MM.1S (cell line): ENCODE results near the gene TENT4A.

Experiments used
- DNase-seq: peaks from one replicate; pipeline ENCODE4 v3.0.0-alpha.2; 2015
- H2AFZ ChIP-seq: fragments of 300-600 bp; sonication (generic); 2 replicates; pipeline ENCODE4 v1.6.0; 2016; ENCODE audit warnings: antibody characterized with exemption, low read length
- H3F3A ChIP-seq: fragments of 300-600 bp; sonication (generic); 2 replicates; pipeline ENCODE4 v1.6.1; 2016; ENCODE audit warnings: mild to moderate bottlenecking, antibody characterized with exemption, low read length, moderate library complexity, mixed read lengths; ENCODE audit not compliant: insufficient read depth
- H3K27ac ChIP-seq: fragments of 300-600 bp; sonication (generic); 2 replicates; pipeline ENCODE4 v1.5.1; 2016; ENCODE audit warnings: mild to moderate bottlenecking, low read length
- H3K27me3 ChIP-seq: fragments of 300-600 bp; sonication (generic); replicated peaks from 2 replicates; pipeline ENCODE4 v1.6.0; 2016; ENCODE audit warnings: low read length; ENCODE audit not compliant: insufficient read depth
- H3K36me3 ChIP-seq: fragments of 300-600 bp; sonication (generic); replicated peaks from 2 replicates; pipeline ENCODE4 v1.6.1; 2016; ENCODE audit warnings: mild to moderate bottlenecking, low read length, mixed read lengths; ENCODE audit not compliant: insufficient read depth
- H3K4me1 ChIP-seq: fragments of 300-600 bp; sonication (generic); 2 replicates; pipeline ENCODE4 v1.6.1; 2016; ENCODE audit warnings: low read length, mixed read lengths
- H3K4me2 ChIP-seq: fragments of 300-600 bp; sonication (generic); 2 replicates; pipeline ENCODE4 v1.6.0; 2016; ENCODE audit warnings: low read depth, low read length
- H3K4me3 ChIP-seq: fragments of 300-600 bp; sonication (generic); 2 replicates; pipeline ENCODE4 v1.5.1; 2016; ENCODE audit warnings: low read length, mixed read lengths
- H3K79me2 ChIP-seq: fragments of 300-600 bp; sonication (generic); 2 replicates; pipeline ENCODE4 v1.6.1; 2016; ENCODE audit warnings: mixed run types, low read length, mixed read lengths
- H3K9ac ChIP-seq: fragments of 300-600 bp; sonication (generic); 2 replicates; pipeline ENCODE4 v1.6.1; 2016; ENCODE audit warnings: low read length, mixed read lengths
- H3K9me2 ChIP-seq: fragments of 300-600 bp; sonication (generic); replicated peaks from 2 replicates; pipeline ENCODE4 v1.6.1; 2016; ENCODE audit warnings: mild to moderate bottlenecking, low read length, mixed read lengths; ENCODE audit not compliant: insufficient read depth
- H3K9me3 ChIP-seq: fragments of 300-600 bp; sonication (generic); replicated peaks from 2 replicates; pipeline ENCODE4 v1.6.1; 2016; ENCODE audit warnings: mild to moderate bottlenecking, low read length, mixed read lengths; ENCODE audit not compliant: insufficient read depth
- H4K20me1 ChIP-seq: fragments of 300-600 bp; sonication (generic); 2 replicates; pipeline ENCODE4 v1.6.1; 2016; ENCODE audit warnings: mild to moderate bottlenecking, low read length, moderate library complexity, mixed read lengths; ENCODE audit not compliant: insufficient read depth
- CTCF ChIP-seq: fragments of 300-600 bp; sonication (generic); IDR thresholded peaks from 2 replicates; pipeline ENCODE4 v1.5.1; 2016; ENCODE audit warnings: antibody characterized with exemption, low read length, mixed read lengths
- EZH2 ChIP-seq: fragments of 300-600 bp; sonication (generic); optimal IDR thresholded peaks from 2 replicates; pipeline ENCODE3; 2017; ENCODE audit warnings: low read depth, mild to moderate bottlenecking, antibody characterized with exemption, low read length, mixed read lengths
- EZH2phosphoT487 ChIP-seq: fragments of 300-600 bp; sonication (generic); IDR thresholded peaks from 2 replicates; pipeline ENCODE4 v1.6.1; 2018; ENCODE audit warnings: antibody characterized with exemption, low read length

TENT4A gene

DNA sequence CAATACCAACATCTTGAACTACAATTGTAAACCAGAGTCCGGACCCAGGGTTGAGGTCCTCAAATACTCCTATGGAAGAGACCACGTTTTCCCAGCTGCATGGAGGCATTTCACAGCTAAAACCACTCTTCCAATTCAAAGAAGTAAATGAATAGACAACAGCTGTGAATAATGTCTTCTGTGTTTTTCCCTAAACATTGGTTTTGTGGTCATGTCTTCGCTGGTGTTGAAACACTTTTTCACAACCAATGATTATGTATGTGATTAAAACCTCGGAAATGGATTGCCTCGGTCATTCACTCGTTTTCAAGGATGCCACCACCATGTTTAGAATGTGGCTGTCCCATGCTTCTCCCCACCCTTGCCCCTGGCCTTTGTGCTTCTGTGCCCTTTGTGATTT is 9.4 kb upstream of the TENT4A start:
- Histone ChIP-seq H3K27me3 (no peaks in the 10 kb centered on the region), H3K36me3 (no peaks in the 10 kb centered on the region), H3K4me1 (peaks cover 12% of the 10 kb centered on the region), H4K20me1 (no peaks in the 10 kb centered on the region), H3K9me3 (no peaks in the 10 kb centered on the region), H3K9ac (no peak overlapping the region), H3K27ac (no peak overlapping the region), H2AFZ (no peak overlapping the region), H3K79me2 (no peaks in the 10 kb centered on the region), H3K9me2 (no peaks in the 10 kb centered on the region), H3K4me2 (no peak overlapping the region), H3K4me3 (no peak overlapping the region), H3F3A (peaks cover 8% of the 10 kb centered on the region)
- TF ChIP-seq EZH2phosphoT487 (no peak), CTCF (no peak), EZH2 (no peak)
- no peak for DNase-seq

- Histone ChIP-seq H3K4me2 (no peak overlapping the region), H4K20me1 (no peaks in the 10 kb centered on the region), H3K27ac (no peak overlapping the region), H3K36me3 (no peaks in the 10 kb centered on the region), H3K9me3 (no peaks in the 10 kb centered on the region), H3K79me2 (no peaks in the 10 kb centered on the region), H3K4me3 (no peak overlapping the region), H3K9me2 (no peaks in the 10 kb centered on the region), H2AFZ (no peak overlapping the region), H3K4me1 (peaks cover 18% of the 10 kb centered on the region), H3K9ac (no peak overlapping the region), H3K27me3 (no peaks in the 10 kb centered on the region), H3F3A (peaks cover 14% of the 10 kb centered on the region)
- no peak for DNase-seq
- TF ChIP-seq CTCF = no peak
- no peak for TF ChIP-seq EZH2phosphoT487
- TF ChIP-seq EZH2 = no peak
Observed at GRCh38 chr5:6704361-6704851, 8.8 kb upstream of the TENT4A start.

GRCh38 chr5:6705088-6705487 is 8.1 kb upstream of the TENT4A start:
- no peak overlapping the region for H3K27ac ChIP-seq

More at GRCh38 chr5:6705088-6705487, 8.1 kb upstream of the TENT4A start:
- H3K4me1 ChIP-seq = peaks cover 19% of the 10 kb centered on the region
- H3K79me2 ChIP-seq = no peaks in the 10 kb centered on the region
- no peaks in the 10 kb centered on the region for H3K27me3 ChIP-seq
- peaks cover 16% of the 10 kb centered on the region for H3F3A ChIP-seq
- H3K9ac ChIP-seq = no peak overlapping the region
- H3K4me3 ChIP-seq = no peak overlapping the region
- H4K20me1 ChIP-seq = no peaks in the 10 kb centered on the region
- H2AFZ ChIP-seq = no peak overlapping the region
- TF ChIP-seq CTCF = no peak
- no peak for TF ChIP-seq EZH2phosphoT487
- TF ChIP-seq EZH2 = no peak
- DNase-seq = no peak
- H3K4me2 ChIP-seq = no peak overlapping the region
- no peaks in the 10 kb centered on the region for H3K9me3 ChIP-seq
- no peaks in the 10 kb centered on the region for H3K9me2 ChIP-seq
- H3K36me3 ChIP-seq = no peaks in the 10 kb centered on the region
